Measurements from ENCODE around the gene FNDC4. TPM values are rescaled to one million over a fixed set of nuclear protein-coding genes. Genes with fewer than 3 reads are reported as not detected.

Gene FNDC4
- polyA plus RNA-seq, 12 donors: 6.1 to 15.5 (median 8.4) TPM; not detected in 1

Other genes starting within 250 kb of the FNDC4 start
- 1 to 10 TPM in 3 of 12 donors, under 1 TPM in 7, not detected in 2; 0.18 to 2.2 (median 0.81) TPM for gene SLC30A3, start 232.2 kb downstream of the FNDC4 start, polyA plus RNA-seq (ENCODE audit: insufficient read length in 12 of 12)
- under 1 TPM in 7 of 12 donors, not detected in 5; 0.14 to 0.74 (median 0.28) TPM for gene DNAJC5G, start 219.8 kb downstream of the FNDC4 start, polyA plus RNA-seq (ENCODE audit: insufficient read length in 12 of 12)
- gene TRIM54, start 212.8 kb downstream of the FNDC4 start, polyA plus RNA-seq (ENCODE audit: insufficient read length in 12 of 12): 100 to 1,000 TPM in 4 of 12 donors, 10 to 100 TPM in 7, not detected in 1; 34.2 to 125 (median 94.4) TPM
- 1 to 10 TPM in 7 of 12 donors, under 1 TPM in 3, not detected in 2; 0.59 to 2.1 (median 1.4) TPM for gene UCN, start 186.8 kb downstream of the FNDC4 start, polyA plus RNA-seq (ENCODE audit: insufficient read length in 12 of 12)
- 10 to 100 TPM in 11 of 12 donors, not detected in 1; 37.8 to 89.1 (median 51.3) TPM for gene MPV17, start 172.1 kb downstream of the FNDC4 start, polyA plus RNA-seq (ENCODE audit: insufficient read length in 12 of 12)
- gene GTF3C2, start 138.4 kb downstream of the FNDC4 start, polyA plus RNA-seq (ENCODE audit: insufficient read length in 12 of 12): 10 to 100 TPM in 11 of 12 donors, not detected in 1; 24.0 to 46.5 (median 31.3) TPM
- gene EIF2B4, start 124.9 kb downstream of the FNDC4 start, polyA plus RNA-seq (ENCODE audit: insufficient read length in 12 of 12): 10 to 100 TPM in 11 of 12 donors, not detected in 1; 29.0 to 37.7 (median 32.5) TPM
- 10 to 100 TPM in 11 of 12 donors, not detected in 1; 56.4 to 82.2 (median 69.6) TPM for gene SNX17, start 124.6 kb downstream of the FNDC4 start, polyA plus RNA-seq (ENCODE audit: insufficient read length in 12 of 12)
- 10 to 100 TPM in 9 of 12 donors, 1 to 10 TPM in 2, not detected in 1; 9.1 to 20.0 (median 11.6) TPM for gene ZNF513, start 114.5 kb downstream of the FNDC4 start, polyA plus RNA-seq (ENCODE audit: insufficient read length in 12 of 12)
- 10 to 100 TPM in 11 of 12 donors, not detected in 1; 42.8 to 64.1 (median 54.4) TPM for gene PPM1G, start 85.6 kb downstream of the FNDC4 start, polyA plus RNA-seq (ENCODE audit: insufficient read length in 12 of 12)
- 100 to 1,000 TPM in 11 of 12 donors, not detected in 1; 112 to 127 (median 120) TPM for gene NRBP1, start 66.6 kb downstream of the FNDC4 start, polyA plus RNA-seq (ENCODE audit: insufficient read length in 12 of 12)
- gene KRTCAP3, start 52.8 kb downstream of the FNDC4 start, polyA plus RNA-seq (ENCODE audit: insufficient read length in 12 of 12): 1 to 10 TPM in 9 of 12 donors, under 1 TPM in 1, not detected in 2; 0.74 to 4.6 (median 2.2) TPM
- gene IFT172, start 5.5 kb downstream of the FNDC4 start, polyA plus RNA-seq (ENCODE audit: insufficient read length in 12 of 12): 10 to 100 TPM in 11 of 12 donors, not detected in 1; 12.1 to 35.2 (median 20.4) TPM
- gene GCKR, start 1.6 kb upstream of the FNDC4 start, polyA plus RNA-seq (ENCODE audit: insufficient read length in 12 of 12): under 1 TPM in 5 of 12 donors, not detected in 7; 0.08 to 0.30 (median 0.25) TPM
- 10 to 100 TPM in 11 of 12 donors, not detected in 1; 38.3 to 60.4 (median 48.9) TPM for gene ZNF512, start 87.8 kb upstream of the FNDC4 start, polyA plus RNA-seq (ENCODE audit: insufficient read length in 12 of 12)
- 1 to 10 TPM in 11 of 12 donors, not detected in 1; 5.2 to 8.7 (median 7.3) TPM for gene CCDC121, start 133.8 kb upstream of the FNDC4 start, polyA plus RNA-seq (ENCODE audit: insufficient read length in 12 of 12)
- gene GPN1, start 133.8 kb upstream of the FNDC4 start, polyA plus RNA-seq (ENCODE audit: insufficient read length in 12 of 12): 10 to 100 TPM in 11 of 12 donors, not detected in 1; 17.1 to 42.6 (median 34.6) TPM
- 10 to 100 TPM in 11 of 12 donors, not detected in 1; 24.8 to 49.5 (median 32.3) TPM for gene SUPT7L, start 168.4 kb upstream of the FNDC4 start, polyA plus RNA-seq (ENCODE audit: insufficient read length in 12 of 12)
- 10 to 100 TPM in 11 of 12 donors, not detected in 1; 23.8 to 30.1 (median 25.4) TPM for gene SLC4A1AP, start 168.7 kb upstream of the FNDC4 start, polyA plus RNA-seq (ENCODE audit: insufficient read length in 12 of 12)

Measured in muscle of arm (tissue), 12 donors.